Rectal smooth muscle tissue (tissue), 1 donor: Measurements from ENCODE around the gene C16orf90.

Experiments used
- H3K27ac ChIP-seq: one replicate; pipeline ENCODE4 v1.7.0; 2013; ENCODE audit warnings: low read depth, low read length, inconsistent platforms
- H3K27me3 ChIP-seq: one replicate; pipeline ENCODE4 v1.7.0; 2013; ENCODE audit warnings: low read length; ENCODE audit not compliant: control insufficient read depth, insufficient read depth
- H3K36me3 ChIP-seq: one replicate; pipeline ENCODE4 v1.7.0; 2013; ENCODE audit warnings: low read length; ENCODE audit not compliant: control insufficient read depth, insufficient read depth
- H3K4me1 ChIP-seq: one replicate; pipeline ENCODE4 v1.7.0; 2013; ENCODE audit warnings: low read length; ENCODE audit not compliant: control insufficient read depth, insufficient read depth
- H3K4me3 ChIP-seq: one replicate; pipeline ENCODE4 v1.7.0; 2013; ENCODE audit warnings: low read length
- H3K9ac ChIP-seq: one replicate; pipeline ENCODE4 v1.7.0; 2013; ENCODE audit warnings: low read length

Gene C16orf90

DNA sequence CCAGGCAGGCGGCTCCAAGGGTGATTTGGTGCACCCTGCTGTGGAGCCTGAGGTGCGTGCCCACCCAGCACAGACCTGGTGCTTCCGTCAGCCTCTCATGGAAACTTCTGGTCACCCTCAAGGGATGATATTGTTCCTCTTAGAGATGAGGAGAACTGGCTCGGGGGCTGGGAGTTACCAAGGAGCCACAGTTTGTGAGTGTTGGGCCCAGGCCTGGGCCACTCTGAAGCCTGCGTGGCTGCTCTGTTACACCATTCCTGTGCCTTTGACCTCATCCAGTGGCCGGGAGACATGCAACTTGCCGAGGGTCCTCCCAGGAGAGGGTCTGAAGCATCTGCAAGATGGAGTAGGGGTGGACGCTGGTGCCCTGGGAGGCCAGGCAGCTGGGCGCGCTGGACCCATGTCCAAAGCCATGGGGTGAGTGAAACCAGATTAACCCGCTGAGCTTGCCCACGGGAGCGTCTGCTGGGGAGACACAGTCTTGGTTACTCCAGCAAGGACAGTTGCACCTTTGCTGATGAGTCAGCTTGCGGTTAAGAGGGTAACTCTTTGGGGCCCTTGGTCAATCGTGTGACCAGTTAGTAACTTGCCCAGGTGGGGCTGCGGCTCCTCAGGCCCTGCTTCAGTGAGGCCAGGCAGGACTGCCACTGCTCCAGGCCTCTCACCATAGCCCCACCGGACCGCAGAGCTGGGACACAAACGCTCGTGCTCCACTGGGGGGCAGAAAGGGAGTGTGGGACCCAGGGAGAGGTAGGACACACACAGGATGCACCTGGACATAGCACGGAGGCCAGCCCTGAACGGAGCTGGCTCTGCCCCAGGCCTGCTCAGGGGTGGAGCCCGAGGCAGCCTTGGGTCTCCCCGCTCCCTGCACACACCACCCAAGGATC, 7.5 kb downstream of the C16orf90 start:
- Histone ChIP-seq H3K9ac (no peak overlapping the region), H3K36me3 (peaks cover 30% of the 10 kb centered on the region), H3K27me3 (no peaks in the 10 kb centered on the region), H3K4me1 (no peaks in the 10 kb centered on the region), H3K27ac (no peak overlapping the region), H3K4me3 (no peak overlapping the region)

DNA sequence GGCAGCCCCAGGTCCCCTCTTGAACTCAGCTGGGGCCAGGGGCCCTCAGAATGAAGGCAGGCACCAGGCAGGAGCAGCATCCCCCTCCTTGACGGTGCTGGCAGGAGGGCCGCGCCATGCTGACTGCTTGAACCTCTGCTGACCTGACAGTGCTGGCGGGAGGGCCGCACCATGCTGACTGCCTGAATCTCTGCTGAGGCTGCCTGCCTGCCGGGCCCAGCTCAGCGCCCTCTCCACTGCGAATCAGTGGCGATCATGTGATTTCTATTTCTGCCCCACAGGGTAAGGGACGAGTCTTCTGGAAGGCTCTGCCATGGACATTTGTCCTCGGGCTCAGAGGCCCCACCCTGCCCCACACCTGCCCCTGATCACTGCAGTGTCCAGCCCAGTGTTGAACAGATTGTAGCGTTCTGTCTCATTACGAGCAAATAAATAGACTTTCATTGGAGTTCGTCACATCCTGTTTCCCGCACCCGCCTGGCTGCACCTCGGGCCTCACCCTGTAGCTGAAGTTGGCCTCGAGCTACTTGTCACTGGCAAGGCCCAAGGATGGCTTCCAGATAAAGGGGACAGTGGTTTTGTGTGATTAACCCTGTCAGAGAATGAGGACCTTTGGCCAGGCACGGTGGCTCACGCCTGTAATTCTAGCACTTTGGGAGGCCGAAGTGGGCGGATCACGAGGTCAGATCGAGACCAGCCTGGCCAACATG, 8.6 kb downstream of the C16orf90 start:
- no peaks in the 10 kb centered on the region for H3K27me3 ChIP-seq
- no peak overlapping the region for H3K9ac ChIP-seq
- H3K36me3 ChIP-seq = peaks cover 36% of the 10 kb centered on the region
- H3K4me1 ChIP-seq = no peaks in the 10 kb centered on the region
- H3K27ac ChIP-seq = no peak overlapping the region
- H3K4me3 ChIP-seq = no peak overlapping the region

DNA sequence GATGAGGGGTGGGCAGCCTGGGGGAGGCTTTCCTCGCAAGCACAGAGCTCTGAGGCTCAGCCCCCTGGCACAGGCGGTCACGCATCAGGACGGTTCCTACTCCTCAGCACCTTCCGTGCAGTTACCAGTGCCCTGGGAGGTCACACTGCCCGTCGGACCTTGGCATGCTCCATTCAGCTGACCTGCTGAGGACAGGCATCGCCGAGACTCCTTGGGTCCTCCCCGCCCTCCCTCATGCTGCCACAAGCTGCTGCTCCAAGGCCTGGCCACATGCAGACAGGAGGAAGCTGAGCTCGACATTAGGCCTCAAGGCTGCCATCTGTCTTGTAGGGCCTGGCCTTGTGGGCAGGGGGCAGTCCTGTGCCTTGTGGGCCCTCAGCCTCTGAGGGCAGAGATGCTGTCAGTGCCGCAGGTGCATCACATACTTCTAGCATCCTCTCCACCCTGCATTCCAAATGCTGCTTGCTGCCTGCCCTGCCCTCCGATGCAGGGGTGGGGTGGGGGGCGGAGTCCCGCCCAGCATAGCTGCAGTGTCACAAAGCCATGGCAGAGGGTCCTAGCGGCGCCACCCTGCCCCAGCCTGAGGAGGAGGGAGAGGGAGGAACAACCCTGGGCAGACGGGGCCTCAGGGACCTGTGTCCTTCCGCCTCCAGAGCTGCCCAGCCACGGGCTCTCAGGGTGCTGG, 9.3 kb downstream of the C16orf90 start:
- H3K27ac ChIP-seq = no peak overlapping the region
- peaks cover 39% of the 10 kb centered on the region for H3K36me3 ChIP-seq
- no peak overlapping the region for H3K4me3 ChIP-seq
- H3K9ac ChIP-seq = no peak overlapping the region
- H3K27me3 ChIP-seq = no peaks in the 10 kb centered on the region
- H3K4me1 ChIP-seq = no peaks in the 10 kb centered on the region

DNA sequence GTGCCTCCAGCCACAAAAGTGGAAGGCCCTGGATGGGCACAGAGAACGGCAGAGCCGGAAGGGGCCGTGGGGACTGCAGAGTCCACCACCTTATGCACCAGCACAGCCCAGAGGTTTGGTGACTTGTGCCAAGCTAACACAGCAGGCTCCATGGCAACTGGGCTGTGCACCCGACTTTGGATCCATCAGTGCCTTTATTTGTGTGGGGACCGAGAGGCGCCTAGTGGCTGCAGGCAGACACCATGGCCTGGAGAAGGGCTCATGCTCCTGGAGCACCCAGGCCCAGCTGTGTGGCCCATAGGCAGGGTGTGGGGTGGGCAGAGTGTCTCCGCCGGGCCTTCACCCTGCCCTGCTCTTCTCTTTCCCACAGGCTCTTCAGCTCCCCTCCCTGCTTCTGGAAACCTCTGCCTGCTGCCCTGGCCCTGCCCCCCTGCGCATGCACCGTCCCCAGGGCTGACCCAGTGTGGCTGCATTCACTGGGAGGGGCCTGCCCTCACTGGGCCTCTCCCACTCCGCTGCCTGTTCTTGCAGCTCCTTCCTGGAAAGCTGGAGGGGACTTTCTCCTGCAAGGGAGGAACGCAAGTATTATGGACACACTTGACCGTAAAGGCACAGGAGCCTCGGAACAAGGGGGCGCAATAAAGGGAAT, 10.1 kb downstream of the C16orf90 start:
- Histone ChIP-seq H3K4me1 (no peaks in the 10 kb centered on the region), H3K4me3 (no peak overlapping the region), H3K27me3 (no peaks in the 10 kb centered on the region), H3K9ac (no peak overlapping the region), H3K27ac (no peak overlapping the region), H3K36me3 (peaks cover 39% of the 10 kb centered on the region)

DNA sequence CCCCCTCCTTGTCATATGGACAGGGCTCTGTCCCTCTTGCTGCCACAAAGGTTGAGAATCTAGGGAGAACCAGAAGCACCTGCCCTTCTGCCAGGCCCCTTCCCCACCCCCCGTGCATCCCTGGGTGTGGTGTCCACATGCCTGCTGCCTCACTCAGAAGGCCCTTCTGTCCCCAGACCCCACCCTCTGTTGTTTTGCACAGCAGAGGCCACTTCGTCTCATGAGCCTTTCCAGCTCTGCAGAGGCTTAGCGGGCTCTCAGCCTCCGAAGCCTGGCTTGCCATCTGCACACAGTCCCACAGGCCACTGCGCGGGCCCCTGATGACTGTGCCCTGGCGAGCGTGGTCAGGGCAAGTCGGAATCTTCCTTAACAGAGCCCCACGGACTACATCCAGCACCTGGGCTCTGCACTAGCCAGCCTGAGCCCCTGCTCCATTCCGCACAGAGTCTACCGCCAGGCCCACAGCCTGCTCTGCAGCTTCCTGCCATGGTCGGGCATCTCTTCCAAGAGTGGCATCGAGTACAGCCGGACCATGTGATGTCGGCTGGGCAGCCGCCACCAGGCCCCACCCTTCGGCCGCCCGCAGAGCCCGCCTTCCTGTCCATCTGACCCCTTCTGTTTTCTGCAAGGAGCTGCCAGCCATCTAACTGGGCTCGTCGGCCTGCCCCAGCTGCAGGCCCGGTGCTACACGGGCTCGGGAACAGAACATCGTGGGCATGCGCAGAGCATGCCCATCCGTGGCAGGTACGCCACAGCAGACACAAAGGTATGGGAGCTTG, 10.8 kb downstream of the C16orf90 start:
- no peaks in the 10 kb centered on the region for H3K4me1 ChIP-seq
- no peak overlapping the region for H3K27ac ChIP-seq
- no peaks in the 10 kb centered on the region for H3K27me3 ChIP-seq
- H3K4me3 ChIP-seq = no peak overlapping the region
- no peak overlapping the region for H3K9ac ChIP-seq
- peaks cover 42% of the 10 kb centered on the region for H3K36me3 ChIP-seq

DNA sequence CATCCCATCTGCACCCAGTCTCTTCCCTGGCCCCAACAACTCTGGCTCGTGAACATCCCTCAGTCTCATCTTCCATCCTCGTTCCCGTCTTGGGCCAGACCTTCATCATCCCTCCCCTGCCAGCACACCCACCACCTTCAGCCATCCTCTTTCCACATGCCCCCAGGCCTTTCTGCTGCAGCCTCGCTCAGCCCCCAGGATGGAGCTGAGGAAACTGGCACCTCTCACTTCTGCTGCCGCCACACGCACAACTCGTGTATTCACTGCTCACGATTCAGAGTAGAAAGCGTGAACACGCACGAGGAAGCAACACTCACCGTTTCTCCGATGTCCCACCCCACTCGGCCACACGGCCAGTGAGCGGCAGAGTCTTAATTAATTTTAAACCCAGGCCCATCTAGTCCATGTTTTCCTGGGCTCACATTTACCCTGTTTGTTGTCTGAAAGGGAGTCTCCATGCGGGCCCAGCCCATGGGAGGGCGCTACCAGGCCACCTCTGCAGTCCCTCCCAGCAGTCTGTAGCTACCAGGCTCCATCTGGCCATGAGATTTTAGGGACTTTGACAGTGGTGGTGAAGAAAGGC, 12.5 kb downstream of the C16orf90 start:
- Histone ChIP-seq H3K27ac (no peak overlapping the region), H3K27me3 (no peaks in the 10 kb centered on the region), H3K4me1 (no peaks in the 10 kb centered on the region), H3K4me3 (no peak overlapping the region), H3K36me3 (peaks cover 42% of the 10 kb centered on the region), H3K9ac (no peak overlapping the region)

DNA sequence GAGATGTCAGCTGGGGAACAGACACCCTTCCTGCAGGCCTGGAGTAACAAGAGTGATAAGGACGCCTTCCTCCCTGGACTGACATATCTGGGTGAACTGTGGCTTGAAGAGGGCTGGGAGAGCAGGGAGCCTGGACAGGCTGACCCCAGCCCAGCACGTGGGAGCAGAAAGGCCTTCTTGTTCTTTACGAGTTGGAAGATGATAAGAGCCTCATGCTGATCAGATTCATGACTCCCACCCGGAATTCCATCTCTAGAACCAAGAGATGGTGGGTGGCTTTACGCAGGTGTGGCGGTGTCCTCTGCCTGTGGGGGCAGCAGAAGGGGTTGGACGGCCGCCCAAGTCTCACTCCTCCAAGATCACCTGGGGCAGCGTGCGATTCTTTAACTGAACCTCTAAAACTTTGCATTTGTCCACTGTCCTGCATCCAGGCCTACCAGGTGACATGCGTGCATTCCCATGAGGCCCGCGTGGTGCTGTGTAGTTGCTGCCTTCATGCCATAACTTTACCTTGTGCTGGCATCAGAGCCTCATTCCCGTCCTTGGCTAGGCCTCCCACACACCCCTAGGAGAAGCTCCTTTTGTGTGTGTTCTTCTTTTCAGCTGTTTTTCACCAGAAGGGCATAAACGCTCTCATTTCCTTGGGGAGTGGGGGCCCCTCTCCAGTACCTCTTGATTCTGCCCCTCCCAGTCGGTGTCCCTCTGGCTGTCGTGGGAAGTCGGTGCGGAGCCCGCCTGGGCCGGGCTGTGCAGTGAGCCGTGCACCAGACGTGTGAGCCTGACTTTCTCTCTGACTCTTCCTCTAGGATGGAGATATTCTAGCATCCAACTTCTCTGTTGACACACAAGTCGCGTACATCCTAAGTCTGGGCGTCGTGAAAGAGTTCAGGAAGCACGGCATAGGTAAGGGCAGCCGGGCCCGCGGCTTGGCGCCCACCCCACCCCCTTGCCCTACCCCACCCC, 13.3 kb downstream of the C16orf90 start:
- no peak overlapping the region for H3K4me3 ChIP-seq
- H3K9ac ChIP-seq = no peak overlapping the region
- no peaks in the 10 kb centered on the region for H3K4me1 ChIP-seq
- H3K36me3 ChIP-seq = peaks cover 40% of the 10 kb centered on the region
- H3K27ac ChIP-seq = no peak overlapping the region
- no peaks in the 10 kb centered on the region for H3K27me3 ChIP-seq

DNA sequence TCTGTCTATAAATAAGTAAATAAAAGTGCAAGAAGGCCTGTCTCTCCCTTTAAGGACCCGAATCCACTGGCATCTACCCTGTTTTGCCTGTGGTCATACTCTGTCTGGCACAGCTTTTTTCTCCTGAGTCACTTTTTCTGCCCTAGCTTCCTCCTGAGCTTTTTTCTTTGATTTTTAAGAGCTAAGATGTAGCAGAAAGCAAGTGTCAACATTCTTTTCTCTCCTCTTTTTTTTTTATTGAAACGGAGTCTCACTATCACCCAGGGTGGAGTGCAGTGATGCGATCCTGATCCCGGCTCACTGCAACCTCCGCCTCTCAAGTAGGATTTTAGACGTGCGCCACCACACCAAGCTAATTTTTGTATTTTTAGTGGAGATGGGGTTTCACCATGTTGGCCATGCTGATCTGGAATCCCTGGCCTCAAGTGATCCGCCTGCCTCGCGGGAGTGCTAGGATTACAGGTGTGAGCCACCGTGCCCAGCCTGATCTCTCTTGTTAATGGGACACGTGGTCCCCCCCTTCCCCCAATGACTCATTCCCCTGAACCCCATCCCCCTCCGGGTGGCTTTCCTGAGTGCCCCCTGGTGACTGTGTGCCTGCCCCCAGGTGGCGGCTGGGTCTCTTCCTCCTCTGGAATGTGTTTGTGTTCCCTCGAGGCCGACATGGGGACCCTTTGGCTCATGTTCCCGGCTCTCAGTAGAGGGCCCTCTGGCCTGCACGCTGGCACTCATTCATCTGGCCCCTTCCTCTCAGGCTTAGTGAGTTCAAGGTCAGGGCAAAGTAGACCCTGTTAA, 14.2 kb downstream of the C16orf90 start:
- no peak overlapping the region for H3K9ac ChIP-seq
- no peak overlapping the region for H3K4me3 ChIP-seq
- H3K27ac ChIP-seq = no peak overlapping the region
- no peaks in the 10 kb centered on the region for H3K27me3 ChIP-seq
- H3K4me1 ChIP-seq = no peaks in the 10 kb centered on the region
- peaks cover 38% of the 10 kb centered on the region for H3K36me3 ChIP-seq

DNA sequence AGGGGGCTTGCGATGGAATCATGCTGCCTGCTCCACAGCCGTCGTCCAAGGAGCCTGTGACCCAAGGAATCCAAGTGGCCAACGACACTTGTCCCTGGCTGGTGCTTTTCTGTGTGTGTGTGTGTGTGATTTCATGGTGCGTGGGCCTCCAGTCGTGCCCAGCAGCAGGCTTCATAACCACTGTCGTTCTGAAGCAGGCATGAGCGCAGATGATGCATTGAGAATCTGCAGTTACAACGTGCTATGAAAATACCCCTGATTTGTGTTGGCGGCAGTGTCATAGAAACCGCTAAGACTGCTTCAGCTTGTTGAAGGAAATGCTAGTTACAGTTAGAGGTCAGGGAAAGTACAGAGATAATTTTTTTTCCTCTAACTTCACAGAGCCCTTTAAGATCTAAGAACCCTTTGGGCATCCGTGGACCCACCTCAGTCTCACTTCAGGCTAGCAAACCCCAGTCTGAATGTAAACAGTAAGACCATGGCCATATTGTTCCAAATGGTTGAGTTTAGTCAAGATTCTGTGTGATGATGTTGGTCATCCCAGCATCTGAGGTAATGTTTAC, 15.6 kb downstream of the C16orf90 start:
- Histone ChIP-seq H3K36me3 (peaks cover 26% of the 10 kb centered on the region), H3K27me3 (no peaks in the 10 kb centered on the region), H3K27ac (no peak overlapping the region), H3K4me1 (no peaks in the 10 kb centered on the region), H3K4me3 (no peak overlapping the region), H3K9ac (no peak overlapping the region)
